Measurements from ENCODE around the gene KIAA0586. TPM values are rescaled to one million over a fixed set of nuclear protein-coding genes. Genes with fewer than 3 reads are reported as not detected.
A peak's percentile ranks its signal among the peaks of the same experiment; 100 is the strongest.
"Not testable (repeated sequence)": the region's sequence is repeated elsewhere in the genome, so short reads cannot be mapped to it uniquely, and the experiment has no call there.

KIAA0586 gene
- total RNA-seq, 1 donor from 2014 or later: 18.3 TPM

DNA sequence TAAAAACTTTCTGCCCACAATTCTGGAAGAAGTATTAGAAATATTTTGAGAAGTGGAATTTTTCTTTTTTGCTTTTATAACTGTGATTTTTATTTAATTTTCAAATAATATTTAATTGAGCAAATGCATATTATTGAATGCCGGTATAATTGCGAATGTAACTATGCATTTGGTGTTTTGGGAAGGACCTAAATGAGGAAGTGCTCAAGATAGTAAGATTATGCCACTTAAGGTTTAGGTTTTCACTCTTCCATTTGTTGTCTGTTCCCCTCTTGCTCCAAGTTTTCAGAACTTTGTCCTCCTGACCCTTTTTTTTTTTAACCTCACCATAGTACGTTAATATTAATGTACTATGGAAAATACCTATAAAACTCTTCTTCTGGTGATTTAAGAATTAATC lies 85.8 kb downstream of the KIAA0586 start:
- Mint-ChIP-seq H3K4me3 (ENCODE audit: unreplicated experiment) (no peak overlapping the region), H3K27ac (ENCODE audit: unreplicated experiment) (no peak overlapping the region), H3K27me3 (ENCODE audit: unreplicated experiment) (no peaks in the 10 kb centered on the region), H3K9me3 (ENCODE audit: unreplicated experiment) (no peaks in the 10 kb centered on the region), H3K36me3 (ENCODE audit: low read depth, unreplicated experiment) (no peaks in the 10 kb centered on the region), H3K4me1 (ENCODE audit: unreplicated experiment) (peaks cover 10% of the 10 kb centered on the region)
- TF ChIP-seq, protein P1, sequence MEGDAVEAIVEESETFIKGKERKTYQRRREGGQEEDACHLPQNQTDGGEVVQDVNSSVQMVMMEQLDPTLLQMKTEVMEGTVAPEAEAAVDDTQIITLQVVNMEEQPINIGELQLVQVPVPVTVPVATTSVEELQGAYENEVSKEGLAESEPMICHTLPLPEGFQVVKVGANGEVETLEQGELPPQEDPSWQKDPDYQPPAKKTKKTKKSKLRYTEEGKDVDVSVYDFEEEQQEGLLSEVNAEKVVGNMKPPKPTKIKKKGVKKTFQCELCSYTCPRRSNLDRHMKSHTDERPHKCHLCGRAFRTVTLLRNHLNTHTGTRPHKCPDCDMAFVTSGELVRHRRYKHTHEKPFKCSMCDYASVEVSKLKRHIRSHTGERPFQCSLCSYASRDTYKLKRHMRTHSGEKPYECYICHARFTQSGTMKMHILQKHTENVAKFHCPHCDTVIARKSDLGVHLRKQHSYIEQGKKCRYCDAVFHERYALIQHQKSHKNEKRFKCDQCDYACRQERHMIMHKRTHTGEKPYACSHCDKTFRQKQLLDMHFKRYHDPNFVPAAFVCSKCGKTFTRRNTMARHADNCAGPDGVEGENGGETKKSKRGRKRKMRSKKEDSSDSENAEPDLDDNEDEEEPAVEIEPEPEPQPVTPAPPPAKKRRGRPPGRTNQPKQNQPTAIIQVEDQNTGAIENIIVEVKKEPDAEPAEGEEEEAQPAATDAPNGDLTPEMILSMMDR (IDR thresholded peaks at IDR 0.05; ENCODE audit: unreplicated experiment): no peak
- DNase-seq (ENCODE audit: low spot score): no peak

DNA sequence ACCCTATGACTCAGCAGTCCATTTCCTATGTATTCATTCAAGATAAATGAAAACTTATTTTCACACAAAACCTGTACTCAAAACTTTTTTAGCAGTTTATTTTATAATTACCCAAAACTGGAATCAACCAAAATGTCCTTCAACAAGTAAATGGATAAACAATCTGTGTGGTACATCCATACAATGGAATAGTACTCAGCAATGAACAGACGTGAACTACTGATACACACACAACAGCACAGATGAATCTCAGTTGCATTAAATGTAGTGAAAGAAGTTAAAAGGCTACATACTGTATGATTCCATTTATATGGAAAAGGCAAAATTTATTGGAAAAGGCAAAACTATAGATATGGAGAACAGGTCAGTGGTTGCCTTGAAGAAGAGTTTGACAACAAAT lies 90.1 kb downstream of the KIAA0586 start:
- TF ChIP-seq, protein P1 (IDR thresholded peaks at IDR 0.05; ENCODE audit: unreplicated experiment): no peak
- no peak overlapping the region for H3K4me3 Mint-ChIP-seq (ENCODE audit: unreplicated experiment)
- no peak overlapping the region for H3K27ac Mint-ChIP-seq (ENCODE audit: unreplicated experiment)
- no peaks in the 10 kb centered on the region for H3K27me3 Mint-ChIP-seq (ENCODE audit: unreplicated experiment)
- H3K36me3 Mint-ChIP-seq (ENCODE audit: low read depth, unreplicated experiment): peaks cover 11% of the 10 kb centered on the region
- H3K4me1 Mint-ChIP-seq (ENCODE audit: unreplicated experiment): peaks cover 10% of the 10 kb centered on the region
- no peak for DNase-seq (ENCODE audit: low spot score)
- no peaks in the 10 kb centered on the region for H3K9me3 Mint-ChIP-seq (ENCODE audit: unreplicated experiment)

DNA sequence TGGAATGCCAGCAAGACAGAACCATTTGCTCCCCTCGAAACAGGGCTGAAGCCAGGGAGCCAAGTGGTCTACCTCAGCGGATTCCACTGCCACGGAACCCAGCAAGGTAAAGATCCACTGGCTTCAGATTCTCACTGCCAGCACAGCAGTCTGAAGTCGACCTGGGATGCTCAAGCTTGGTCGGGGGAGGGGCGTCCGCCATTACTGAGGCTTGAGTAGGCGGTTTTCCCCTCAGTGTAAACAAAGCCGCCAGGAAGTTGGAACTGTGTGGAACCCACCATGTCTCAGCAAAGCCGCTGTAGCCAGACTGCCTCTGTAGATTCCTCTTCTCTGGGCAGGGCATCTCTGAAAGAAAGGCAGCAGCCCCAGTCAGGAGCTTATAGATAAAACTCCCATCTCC lies 98.2 kb downstream of the KIAA0586 start:
- H3K4me1 Mint-ChIP-seq (ENCODE audit: unreplicated experiment); DNase-seq (ENCODE audit: low spot score); H3K27me3 Mint-ChIP-seq (ENCODE audit: unreplicated experiment); H3K4me3 Mint-ChIP-seq (ENCODE audit: unreplicated experiment); H3K27ac Mint-ChIP-seq (ENCODE audit: unreplicated experiment); H3K9me3 Mint-ChIP-seq (ENCODE audit: unreplicated experiment): not testable (repeated sequence)
- peaks cover 34% of the 10 kb centered on the region for H3K36me3 Mint-ChIP-seq (ENCODE audit: low read depth, unreplicated experiment)

DNA sequence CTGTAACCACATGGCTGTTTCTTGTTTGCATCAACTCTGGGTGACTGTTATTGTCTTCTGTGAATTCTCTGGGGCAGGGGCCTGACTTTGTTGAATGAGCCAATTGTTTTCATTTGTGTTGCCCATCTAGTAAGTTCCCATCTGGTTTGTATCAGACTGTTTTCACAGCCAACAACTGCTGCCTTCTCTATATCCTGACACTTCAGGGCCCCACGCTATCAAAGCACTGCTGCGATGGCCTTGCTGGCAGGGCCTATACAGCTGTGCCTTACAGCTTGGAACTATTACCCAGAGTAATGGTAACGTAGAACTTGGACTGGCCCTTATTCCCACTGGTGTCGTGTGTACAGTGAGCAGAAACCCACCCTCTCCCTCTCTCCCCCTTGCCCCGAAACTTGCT lies 105.9 kb downstream of the KIAA0586 start:
- H3K4me1 Mint-ChIP-seq (ENCODE audit: unreplicated experiment): peaks cover 21% of the 10 kb centered on the region
- H3K36me3 Mint-ChIP-seq (ENCODE audit: low read depth, unreplicated experiment): peaks cover 6% of the 10 kb centered on the region
- H3K27ac Mint-ChIP-seq (ENCODE audit: unreplicated experiment): peak overlapping the region; percentile 88
- TF ChIP-seq, protein P1 (IDR thresholded peaks at IDR 0.05; ENCODE audit: unreplicated experiment): no peak
- no peak overlapping the region for H3K4me3 Mint-ChIP-seq (ENCODE audit: unreplicated experiment)
- no peaks in the 10 kb centered on the region for H3K9me3 Mint-ChIP-seq (ENCODE audit: unreplicated experiment)
- DNase-seq (ENCODE audit: low spot score): peak; percentile 28
- no peaks in the 10 kb centered on the region for H3K27me3 Mint-ChIP-seq (ENCODE audit: unreplicated experiment)

DNA sequence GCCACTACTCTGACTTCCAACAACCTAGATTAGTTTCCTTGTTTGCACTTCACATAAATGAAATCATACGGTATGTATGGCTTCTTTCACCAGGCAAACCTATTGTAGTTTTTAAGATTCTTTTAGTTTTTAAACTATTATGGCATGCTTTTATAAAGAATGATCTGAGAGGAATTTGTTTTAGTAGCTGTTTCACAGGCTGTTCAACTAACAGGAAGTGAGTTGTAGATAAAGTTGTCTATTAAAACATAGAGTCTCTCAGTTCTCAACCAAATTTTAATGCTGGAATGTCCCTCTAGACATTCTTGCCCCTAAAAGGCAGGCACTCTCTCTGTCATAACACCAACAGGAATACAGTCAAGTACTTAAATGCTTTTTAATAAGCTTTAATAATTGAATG lies 107.5 kb downstream of the KIAA0586 start:
- Mint-ChIP-seq H3K27ac (ENCODE audit: unreplicated experiment) (peak overlapping the region; percentile 81), H3K36me3 (ENCODE audit: low read depth, unreplicated experiment) (peaks cover under 1% of the 10 kb centered on the region), H3K27me3 (ENCODE audit: unreplicated experiment) (peaks cover 1% of the 10 kb centered on the region), H3K4me3 (ENCODE audit: unreplicated experiment) (no peak overlapping the region), H3K4me1 (ENCODE audit: unreplicated experiment) (peaks cover 21% of the 10 kb centered on the region), H3K9me3 (ENCODE audit: unreplicated experiment) (no peaks in the 10 kb centered on the region)
- DNase-seq (ENCODE audit: low spot score): no peak
- TF ChIP-seq, protein P1 (IDR thresholded peaks at IDR 0.05; ENCODE audit: unreplicated experiment): no peak

DNA sequence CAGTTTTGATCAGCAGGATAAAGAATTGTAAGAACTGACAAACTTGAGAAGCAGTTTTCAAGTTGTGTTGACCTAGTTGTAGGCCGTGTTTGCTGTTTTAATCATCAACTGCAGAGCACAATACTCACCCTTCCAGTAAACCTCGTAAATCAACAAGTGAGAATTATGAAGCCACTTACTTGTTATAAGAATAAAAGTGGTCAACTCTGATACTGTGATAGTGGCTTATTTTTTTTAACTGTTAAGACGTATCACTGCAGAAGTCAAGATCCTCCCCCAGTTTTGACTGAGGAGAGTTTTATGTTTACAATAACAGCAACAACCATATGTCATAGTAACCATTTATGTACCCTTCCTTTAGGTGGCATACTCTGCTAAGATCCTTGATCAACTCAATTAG lies 109.5 kb downstream of the KIAA0586 start:
- no peak overlapping the region for H3K4me3 Mint-ChIP-seq (ENCODE audit: unreplicated experiment)
- no peaks in the 10 kb centered on the region for H3K9me3 Mint-ChIP-seq (ENCODE audit: unreplicated experiment)
- no peak for DNase-seq (ENCODE audit: low spot score)
- H3K4me1 Mint-ChIP-seq (ENCODE audit: unreplicated experiment): peaks cover 21% of the 10 kb centered on the region
- peaks cover 1% of the 10 kb centered on the region for H3K27me3 Mint-ChIP-seq (ENCODE audit: unreplicated experiment)
- H3K36me3 Mint-ChIP-seq (ENCODE audit: low read depth, unreplicated experiment): no peaks in the 10 kb centered on the region
- no peak overlapping the region for H3K27ac Mint-ChIP-seq (ENCODE audit: unreplicated experiment)
- TF ChIP-seq, protein P1 (IDR thresholded peaks at IDR 0.05; ENCODE audit: unreplicated experiment): no peak
